HEK293 (cell line): ENCODE measurements around the gene ALKBH3.

ENCODE experiments used
- CTCF ChIP-seq: fragments of 450-650 bp; formaldehyde crosslinking; IDR thresholded peaks from 2 replicates; pipeline ENCODE4 v1.5.1; 2016; ENCODE audit warnings: missing biosample characterization, missing genetic modification characterization
- HOXA7 ChIP-seq: sonication (generic); formaldehyde crosslinking; IDR thresholded peaks from 2 replicates; pipeline ENCODE4 v1.8.1; 2022; ENCODE audit warnings: missing genetic modification reagents, borderline replicate concordance
- WT1 ChIP-seq: fragments of 450-650 bp; formaldehyde crosslinking; IDR thresholded peaks from 2 replicates; pipeline ENCODE4 v1.5.1; 2016; ENCODE audit warnings: missing biosample characterization, missing genetic modification characterization
- ZNF24 ChIP-seq: fragments of 450-650 bp; formaldehyde crosslinking; IDR thresholded peaks from 2 replicates; pipeline ENCODE4 v1.5.1; 2016; ENCODE audit warnings: missing biosample characterization, missing genetic modification characterization
- ZNF292 ChIP-seq: fragments of 450-650 bp; formaldehyde crosslinking; IDR thresholded peaks from 2 replicates; pipeline ENCODE4 v1.5.1; 2016; ENCODE audit warnings: low read depth, missing biosample characterization, missing genetic modification characterization, borderline replicate concordance
- ZNF335 ChIP-seq: fragments of 450-650 bp; formaldehyde crosslinking; conservative IDR thresholded peaks from 2 replicates; pipeline ENCODE4 v1.5.1; 2016; ENCODE audit warnings: missing biosample characterization, missing genetic modification characterization
- ZNF629 ChIP-seq: fragments of 450-650 bp; formaldehyde crosslinking; IDR thresholded peaks from 2 replicates; pipeline ENCODE4 v1.5.1; 2017; ENCODE audit warnings: missing biosample characterization, missing genetic modification characterization
- TF ChIP-seq, protein P1 (sequence below): fragments of 450-650 bp; formaldehyde crosslinking; IDR thresholded peaks from 2 replicates; pipeline ENCODE4 v1.5.1; 2016; ENCODE audit warnings: missing biosample characterization, missing genetic modification characterization

DNA sequence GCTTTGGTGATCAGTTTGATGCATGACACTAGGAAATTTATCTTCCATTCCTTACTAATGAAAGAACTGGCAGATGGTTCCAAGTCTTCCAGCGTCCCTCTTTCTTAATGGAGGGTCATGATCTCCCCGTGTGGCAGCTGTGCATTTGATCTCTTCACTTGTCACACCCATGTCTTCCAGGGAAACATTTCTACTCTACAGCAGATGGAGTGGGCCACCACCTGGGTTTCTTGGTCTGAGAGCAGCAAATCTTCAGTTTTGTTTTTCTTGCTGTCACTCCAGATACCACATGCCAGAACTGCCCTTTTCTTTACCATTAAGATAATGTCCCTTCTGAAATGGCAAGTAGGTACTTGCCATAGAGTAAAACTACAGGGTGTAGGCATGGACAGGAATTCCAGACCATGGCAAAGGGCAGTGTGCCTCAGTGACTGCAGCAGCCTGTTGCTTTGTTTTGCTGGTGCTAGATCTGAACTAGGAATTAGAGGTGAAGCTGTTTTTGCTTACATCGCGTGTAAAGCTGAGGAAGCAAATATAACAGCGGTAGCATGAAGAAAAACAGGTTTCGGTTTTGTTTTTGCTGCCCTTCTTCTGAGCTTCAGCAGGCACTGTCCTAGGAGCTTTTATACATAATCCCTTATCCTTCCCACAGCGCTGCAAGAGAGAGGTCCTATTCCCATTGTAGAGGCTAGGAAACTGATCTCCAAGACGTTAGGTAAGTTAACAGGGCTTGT, 41.1 kb downstream of the ALKBH3 start:
- no peak for TF ChIP-seq ZNF292 (tag by site-specific recombination)
- no peak for TF ChIP-seq ZNF629 (tag by site-specific recombination)
- no peak for TF ChIP-seq CTCF (tag by site-specific recombination)
- TF ChIP-seq ZNF335 = no peak
- TF ChIP-seq, protein P1, sequence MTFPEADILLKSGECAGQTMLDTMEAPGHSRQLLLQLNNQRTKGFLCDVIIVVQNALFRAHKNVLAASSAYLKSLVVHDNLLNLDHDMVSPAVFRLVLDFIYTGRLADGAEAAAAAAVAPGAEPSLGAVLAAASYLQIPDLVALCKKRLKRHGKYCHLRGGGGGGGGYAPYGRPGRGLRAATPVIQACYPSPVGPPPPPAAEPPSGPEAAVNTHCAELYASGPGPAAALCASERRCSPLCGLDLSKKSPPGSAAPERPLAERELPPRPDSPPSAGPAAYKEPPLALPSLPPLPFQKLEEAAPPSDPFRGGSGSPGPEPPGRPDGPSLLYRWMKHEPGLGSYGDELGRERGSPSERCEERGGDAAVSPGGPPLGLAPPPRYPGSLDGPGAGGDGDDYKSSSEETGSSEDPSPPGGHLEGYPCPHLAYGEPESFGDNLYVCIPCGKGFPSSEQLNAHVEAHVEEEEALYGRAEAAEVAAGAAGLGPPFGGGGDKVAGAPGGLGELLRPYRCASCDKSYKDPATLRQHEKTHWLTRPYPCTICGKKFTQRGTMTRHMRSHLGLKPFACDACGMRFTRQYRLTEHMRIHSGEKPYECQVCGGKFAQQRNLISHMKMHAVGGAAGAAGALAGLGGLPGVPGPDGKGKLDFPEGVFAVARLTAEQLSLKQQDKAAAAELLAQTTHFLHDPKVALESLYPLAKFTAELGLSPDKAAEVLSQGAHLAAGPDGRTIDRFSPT (tag by site-specific recombination) = no peak
- no peak for TF ChIP-seq ZNF24 (tag by site-specific recombination)
- TF ChIP-seq HOXA7 (CRISPR knock-in tag) = no peak
- no peak for TF ChIP-seq WT1
